Measurements from ENCODE around the gene PTPN14.

The PTPN14 gene

GRCh38 chr1:214330222-214330621 lies 221.2 kb downstream of the PTPN14 start:
- no peak for DNase-seq (ENCODE audit: low read depth)

GRCh38 chr1:214329470-214330220 lies 221.8 kb downstream of the PTPN14 start:
- DNase-seq (ENCODE audit: low read depth): no peak

DNA sequence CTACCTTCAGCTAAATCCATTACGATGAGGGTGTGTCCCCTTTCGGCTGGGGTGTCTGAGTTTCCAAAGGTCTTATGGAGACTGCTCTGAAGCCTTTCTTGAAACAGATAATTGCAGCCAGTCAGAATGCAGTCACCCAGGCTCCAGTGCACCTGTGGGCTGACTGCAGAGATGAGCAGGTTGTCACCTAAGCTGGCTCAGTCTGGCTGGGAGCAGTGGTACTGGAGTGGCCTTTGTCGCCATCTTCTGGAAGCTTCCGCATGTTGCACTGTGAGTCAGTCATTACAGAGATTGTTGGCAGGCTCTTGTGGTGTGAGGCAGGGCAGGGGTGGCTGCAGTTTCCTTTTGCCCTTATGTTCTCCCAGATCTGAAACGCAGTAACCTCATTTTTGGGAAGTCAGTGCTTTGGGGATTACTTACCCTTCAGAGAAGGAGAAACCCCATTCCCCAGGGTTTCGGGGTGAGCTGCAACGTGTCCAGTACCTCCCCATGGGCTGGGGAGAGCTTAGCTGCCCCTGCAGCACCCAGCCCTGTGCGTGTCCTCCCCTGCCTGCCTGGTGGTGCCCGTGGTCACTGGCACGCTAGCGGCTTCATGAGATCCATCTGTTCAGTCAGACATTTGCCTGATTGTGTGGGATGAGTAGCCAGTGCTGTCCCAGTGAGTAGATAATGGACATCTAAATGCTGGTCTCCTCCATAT lies 222.5 kb downstream of the PTPN14 start:
- peak; percentile 58 for DNase-seq (ENCODE audit: low read depth)

GRCh38 chr1:214327514-214327913 lies 223.9 kb downstream of the PTPN14 start:
- DNase-seq (ENCODE audit: low read depth): no peak

- no peak for DNase-seq (ENCODE audit: low read depth)
Observed at GRCh38 chr1:214326406-214326805, 225.0 kb downstream of the PTPN14 start.

- DNase-seq (ENCODE audit: low read depth): no peak
Observed at GRCh38 chr1:214324896-214325800, 226.3 kb downstream of the PTPN14 start.

GRCh38 chr1:214321705-214322453 lies 229.5 kb downstream of the PTPN14 start:
- no peak for DNase-seq (ENCODE audit: low read depth)

DNA sequence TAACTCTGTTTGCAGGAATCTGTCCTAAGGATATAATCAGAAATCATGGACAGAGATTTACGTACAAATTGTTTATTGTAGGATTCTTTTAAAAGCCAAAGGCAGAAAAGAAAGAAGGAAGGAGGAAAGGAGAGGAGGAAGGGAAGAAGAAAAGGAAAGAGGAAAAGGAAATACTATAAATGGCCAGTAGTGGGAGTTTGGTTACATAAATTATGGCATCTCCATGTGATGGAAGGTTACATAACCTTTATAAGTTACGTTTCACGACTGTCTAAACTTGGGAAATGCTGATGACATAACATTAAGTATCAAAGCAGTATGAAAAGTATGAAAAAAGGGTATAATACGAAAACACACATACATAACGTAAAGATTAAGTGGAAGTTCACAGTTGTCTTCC lies 231.5 kb downstream of the PTPN14 start:
- DNase-seq (ENCODE audit: low read depth): no peak

- no peak for DNase-seq (ENCODE audit: low read depth)
Observed at GRCh38 chr1:214318956-214319736, 232.3 kb downstream of the PTPN14 start.

GRCh38 chr1:214318356-214318755 lies 233.0 kb downstream of the PTPN14 start:
- no peak for DNase-seq (ENCODE audit: low read depth)

DNA sequence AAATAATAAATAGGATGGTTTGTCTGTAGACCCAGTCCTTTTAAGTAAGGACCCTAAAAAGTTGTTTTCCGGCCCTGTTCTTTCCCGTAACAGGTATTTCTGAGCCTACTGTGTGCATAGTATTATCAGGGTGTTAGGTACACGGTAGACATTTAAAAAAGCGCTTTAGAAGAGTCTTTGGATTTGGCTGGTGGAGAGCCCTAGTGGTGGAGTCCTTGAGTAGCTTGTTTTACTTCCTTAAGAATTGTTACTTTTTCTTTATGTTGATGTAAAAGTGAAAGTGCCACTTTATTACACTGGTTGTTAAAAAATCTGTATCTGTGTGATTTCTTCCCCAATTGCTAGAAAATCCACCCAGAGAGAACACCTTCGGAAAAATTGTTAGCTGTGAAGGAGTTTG lies 233.7 kb downstream of the PTPN14 start:
- no peak for DNase-seq (ENCODE audit: low read depth)

DNA sequence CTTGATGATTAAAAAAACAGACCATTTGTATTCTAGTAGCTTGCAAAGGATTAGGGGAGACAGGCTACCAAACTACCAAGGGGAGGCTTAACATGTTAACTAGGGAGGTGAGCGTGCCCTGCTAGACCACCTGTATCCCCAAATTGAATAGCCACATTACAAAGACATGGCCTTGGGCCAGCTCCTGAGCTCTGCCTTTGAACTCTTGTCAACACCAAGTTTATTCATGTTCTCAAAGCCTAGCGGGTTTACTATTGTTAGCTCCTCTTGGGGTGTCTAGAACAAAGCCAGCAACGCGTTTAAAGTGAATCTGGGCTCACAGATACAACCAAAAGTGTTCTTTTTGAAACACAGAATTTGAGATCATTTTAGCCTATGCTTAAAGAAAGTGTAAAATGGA lies 234.1 kb downstream of the PTPN14 start:
- no peak for DNase-seq (ENCODE audit: low read depth)

DNA sequence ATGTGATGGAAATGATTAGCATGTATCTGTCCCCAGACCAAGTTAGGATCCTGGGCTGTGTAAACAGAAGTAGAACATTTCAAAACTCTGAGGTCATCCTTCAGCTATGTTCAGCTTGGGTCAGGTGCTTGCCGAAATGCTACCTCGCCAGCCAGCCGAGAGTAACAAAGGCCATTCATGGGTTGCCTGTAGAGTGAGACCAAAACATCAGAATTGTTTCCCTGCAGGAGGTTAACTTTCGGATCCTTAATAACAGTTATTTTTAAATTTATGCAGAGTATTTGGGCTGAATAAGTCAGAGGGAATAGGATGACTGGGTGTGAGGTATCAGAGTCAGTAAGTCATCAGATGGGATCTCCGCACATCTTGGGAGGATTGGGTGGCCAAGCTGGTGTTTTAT lies 234.8 kb downstream of the PTPN14 start:
- no peak for DNase-seq (ENCODE audit: low read depth)

- DNase-seq (ENCODE audit: low read depth): no peak
Observed at GRCh38 chr1:214314178-214314843, 237.1 kb downstream of the PTPN14 start.

- no peak for DNase-seq (ENCODE audit: low read depth)
Observed at GRCh38 chr1:214312530-214313051, 238.8 kb downstream of the PTPN14 start.

GRCh38 chr1:214310777-214311690 lies 240.4 kb downstream of the PTPN14 start:
- DNase-seq (ENCODE audit: low read depth): no peak

DNA sequence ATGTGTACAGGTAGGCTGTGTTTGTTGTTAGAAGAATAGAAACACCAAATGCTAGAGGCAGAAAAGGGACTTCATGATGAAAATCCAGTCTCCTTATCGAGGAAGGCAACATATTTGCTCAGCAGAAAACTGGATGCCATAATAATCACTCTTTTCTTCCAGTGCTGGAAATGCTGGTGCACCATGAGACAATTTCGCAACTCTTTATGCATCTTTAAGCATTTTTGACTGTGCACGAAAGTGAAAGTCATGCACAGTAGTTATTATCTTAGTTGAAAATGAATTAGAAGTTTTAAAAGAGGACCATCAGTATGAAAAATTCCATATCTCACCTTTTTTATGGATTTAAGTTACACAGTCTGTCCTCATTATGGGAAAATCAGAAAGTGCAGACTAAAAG lies 241.4 kb downstream of the PTPN14 start:
- no peak for DNase-seq (ENCODE audit: low read depth)

- no peak for DNase-seq (ENCODE audit: low read depth)
Observed at GRCh38 chr1:214306269-214306668, 245.1 kb downstream of the PTPN14 start.

DNA sequence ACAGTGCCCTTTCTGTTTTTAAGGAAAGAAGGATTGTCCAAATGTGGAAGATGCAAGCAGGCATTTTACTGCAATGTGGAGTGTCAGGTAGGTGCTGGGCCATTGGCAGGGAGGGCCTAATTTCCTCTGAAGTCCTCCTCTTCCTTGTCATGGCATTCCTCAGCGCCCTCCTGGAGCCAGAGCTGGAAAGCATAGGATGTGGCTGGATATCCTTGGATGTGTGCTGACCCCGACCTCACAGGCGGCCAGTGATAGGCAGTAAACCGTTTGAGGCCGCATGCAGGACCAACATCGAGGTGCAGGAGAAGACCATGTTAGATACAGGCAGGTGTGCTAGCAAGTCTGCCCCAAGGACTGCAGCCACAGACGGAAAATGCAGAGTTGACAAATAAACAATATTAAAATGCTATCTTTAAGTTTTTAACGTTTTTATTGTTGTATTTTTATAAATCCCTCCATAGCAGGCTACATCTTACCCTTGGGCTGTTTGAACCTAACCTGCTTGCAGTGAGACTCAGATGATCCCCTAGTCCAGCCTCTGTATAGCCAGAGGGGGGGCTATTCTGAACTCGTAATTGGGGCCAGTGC lies 246.1 kb downstream of the PTPN14 start:
- DNase-seq (ENCODE audit: low read depth): no peak
